HG03378 (cell line): ENCODE results near the gene PANK4.

Experiments used
- ATAC-seq: cut with Tn5 transposase; IDR thresholded peaks from one replicate; pipeline ENCODE4 v1.9.1; 2021; ENCODE audit warnings: mild to moderate bottlenecking, moderate library complexity; ENCODE audit not compliant: unreplicated experiment

PANK4 gene

DNA sequence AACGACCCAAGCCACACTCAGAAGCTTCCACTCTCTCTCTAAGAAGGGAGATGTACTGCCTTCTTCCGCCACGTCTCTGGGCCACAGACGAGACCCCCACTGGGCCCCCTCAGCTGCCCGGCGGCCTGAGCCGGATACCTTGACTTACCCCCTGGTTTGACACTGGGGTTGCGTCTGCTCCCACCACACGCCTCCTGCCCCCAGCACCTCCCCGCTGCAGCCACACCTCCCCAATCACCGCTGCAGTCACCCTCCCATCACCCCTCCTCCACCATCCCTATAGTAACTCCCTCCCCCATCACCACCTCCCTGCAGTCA is 10.7 kb downstream of the PANK4 start:
- no peak for ATAC-seq

DNA sequence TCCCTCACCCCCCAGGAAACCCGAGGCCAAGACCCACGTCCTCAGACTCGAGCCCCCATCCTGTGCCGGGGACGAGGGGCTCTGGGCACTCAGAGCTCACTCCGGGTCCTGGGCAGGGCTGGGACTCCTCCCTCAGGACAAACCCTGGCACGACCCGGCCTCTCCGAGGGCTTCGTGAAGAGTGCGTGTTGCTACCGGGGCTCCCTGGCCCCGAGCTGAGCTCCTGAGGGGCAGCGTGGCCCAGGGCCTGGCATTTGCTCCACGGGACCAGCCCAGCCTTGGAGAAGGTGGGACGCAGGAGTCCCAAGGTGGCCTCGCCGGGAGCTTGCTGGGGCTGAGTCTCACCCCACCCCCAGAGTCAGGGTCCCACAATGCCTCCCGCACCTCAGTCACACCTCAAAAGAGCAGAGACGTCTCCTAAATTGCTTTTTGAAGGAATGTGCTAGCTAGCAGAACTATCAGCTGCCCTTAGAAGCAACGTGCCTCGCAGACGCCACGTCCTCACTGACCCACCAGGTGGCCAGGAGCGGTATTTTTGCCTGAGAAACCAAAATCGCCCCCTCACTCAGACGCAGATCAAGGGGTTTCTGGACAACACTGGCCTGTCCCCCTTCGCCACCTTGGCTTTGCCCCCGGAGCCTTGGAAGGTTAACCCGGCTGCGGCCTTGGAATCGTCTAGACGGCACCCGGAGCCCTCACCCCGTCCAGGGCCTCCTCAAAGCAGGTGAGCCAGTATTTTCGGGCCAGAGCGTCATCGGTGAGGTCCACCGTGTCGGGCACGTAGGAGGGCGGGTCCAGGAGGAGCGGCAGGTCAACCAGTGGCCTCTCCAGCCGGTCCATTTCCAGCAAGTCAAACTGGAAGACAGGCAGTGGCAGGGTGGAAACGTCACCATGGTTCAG is 11.3 kb downstream of the PANK4 start:
- no peak for ATAC-seq

DNA sequence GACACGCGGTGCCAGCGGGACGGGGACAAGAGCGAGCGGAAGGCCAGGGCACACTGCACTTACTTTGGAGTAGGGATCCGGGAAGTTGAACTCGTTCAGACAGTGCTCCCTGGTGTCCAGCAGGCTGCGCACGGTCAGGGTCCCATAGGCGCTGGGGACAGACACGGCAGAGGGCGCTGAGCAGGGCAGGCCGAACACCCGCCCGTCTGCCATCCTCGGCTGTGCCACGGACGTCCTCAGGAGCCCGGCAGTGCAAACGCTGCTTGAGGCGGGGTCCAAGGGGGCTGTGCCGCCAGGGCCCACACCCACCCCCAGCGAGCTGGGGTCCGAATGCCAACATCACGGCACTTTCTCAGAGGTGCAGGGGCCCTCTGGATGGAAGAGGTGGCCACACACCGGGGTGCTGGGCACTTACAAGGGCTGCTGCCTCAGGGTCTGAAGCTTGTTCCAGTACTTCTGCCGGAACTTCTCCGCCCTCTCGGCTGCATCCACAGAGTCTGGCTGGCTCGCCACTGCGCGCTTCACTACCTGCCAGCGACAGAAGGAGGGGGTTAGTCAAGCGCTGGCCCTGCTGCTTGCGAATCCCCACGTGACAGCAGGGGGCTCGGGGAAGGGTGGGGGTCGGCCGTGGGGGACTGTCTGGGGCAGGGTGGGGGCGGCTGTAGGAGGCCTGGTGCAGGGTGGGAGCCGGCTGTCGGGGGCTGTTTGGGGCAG is 12.3 kb downstream of the PANK4 start:
- no peak for ATAC-seq

DNA sequence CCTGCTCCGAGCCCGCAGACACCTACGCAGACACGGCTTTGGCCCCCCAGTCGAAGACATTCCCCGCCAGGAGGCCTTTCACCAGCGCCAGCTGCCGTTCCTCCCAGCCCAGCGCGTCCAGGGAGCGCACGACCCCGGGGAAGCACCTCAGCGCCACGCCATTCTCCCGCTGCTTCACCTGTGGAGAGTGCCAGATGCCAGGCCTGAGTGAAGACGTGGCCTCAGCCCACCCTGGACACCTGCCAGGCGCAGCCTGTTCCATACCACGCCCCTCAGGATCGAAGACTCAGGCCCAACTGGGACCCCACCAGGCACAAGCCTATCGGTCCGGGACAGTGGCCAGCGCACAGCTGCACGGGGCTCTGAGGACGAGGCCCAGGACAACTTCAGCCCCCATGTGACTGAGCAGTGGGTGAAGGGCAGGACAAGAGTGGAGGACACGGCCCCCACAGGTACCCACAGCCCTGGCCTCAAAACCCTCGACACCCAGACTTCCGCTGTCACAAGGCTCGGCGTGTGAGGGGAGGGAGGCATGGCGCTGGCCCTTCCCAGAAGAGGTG is 13.5 kb downstream of the PANK4 start:
- ATAC-seq = no peak

DNA sequence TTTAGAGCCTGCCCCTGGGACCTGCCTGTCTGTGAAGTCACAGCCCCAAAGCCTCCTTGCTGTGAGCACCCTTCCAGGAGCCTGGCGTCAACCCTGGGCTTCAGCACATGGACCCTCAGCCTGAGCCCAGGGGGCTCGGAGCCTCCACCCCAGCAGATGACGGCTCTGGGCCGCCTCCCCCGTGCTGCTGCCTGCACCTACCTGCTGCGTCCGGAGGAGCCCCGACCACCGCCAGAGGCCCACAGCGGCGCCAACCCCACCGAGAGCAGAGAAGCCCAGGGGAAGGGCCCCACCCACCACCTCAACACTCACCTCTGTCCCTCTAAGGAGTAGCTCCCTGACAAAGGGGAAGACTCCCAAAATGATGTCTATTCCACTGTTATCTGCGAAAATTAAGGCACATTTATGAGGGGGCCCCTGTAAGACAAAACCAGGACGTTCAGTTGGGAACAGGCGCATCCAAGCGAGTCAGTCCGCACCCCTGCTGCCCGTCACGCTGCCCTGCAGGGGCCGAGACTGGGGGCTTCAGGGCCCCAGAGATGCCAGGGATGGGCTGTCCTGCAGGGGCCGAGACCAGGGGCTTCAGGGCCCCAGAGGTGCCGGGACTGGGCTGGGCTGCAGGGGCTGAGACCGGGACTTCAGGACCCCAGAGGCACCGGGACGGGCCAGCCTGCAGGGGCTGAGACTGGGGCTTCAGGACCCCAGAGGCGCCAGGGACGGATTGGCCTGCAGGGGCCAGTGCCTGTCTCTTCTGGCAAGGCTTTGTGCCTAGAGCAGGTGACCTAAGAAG is 15.8 kb downstream of the PANK4 start:
- no peak for ATAC-seq

DNA sequence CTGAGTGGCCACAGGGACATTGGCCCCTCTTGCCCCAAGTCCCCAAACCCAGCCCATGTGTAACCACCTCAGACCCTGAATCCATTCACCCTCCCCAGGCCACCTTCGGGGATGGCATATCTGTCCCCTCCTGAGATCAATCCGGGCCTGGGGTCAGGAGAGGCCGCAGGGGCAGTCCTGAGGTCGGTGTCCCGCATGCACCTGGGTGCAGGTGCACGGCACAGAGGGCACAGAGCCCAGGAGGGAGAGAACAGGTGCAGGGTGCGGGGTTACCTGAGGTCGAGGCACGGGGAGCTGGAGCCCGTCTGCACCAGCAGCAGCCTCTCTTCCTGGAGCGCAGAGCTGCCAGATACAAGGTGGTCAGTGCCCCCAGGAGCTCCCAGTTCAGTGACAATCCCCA is 16.8 kb downstream of the PANK4 start:
- no peak for ATAC-seq

DNA sequence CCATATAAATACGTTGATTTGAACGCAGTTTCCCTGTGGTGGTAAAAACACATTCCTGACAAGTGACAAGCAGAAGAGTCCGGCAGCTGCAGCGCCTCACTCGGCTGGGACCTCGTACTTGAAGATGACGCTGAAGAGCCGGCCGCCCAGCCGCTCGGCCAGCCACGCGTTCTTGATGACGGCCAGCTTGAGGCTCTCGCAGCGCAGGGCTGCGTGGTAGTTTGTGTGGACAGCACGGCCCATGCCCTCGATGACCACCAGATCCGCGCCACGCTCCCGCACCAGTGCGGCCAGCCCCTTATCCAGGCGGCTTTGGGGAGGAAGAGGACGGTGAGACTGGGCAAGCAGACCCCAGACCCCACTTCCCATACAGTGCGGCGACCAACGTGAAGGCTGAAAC is 17.6 kb downstream of the PANK4 start:
- ATAC-seq = no peak

DNA sequence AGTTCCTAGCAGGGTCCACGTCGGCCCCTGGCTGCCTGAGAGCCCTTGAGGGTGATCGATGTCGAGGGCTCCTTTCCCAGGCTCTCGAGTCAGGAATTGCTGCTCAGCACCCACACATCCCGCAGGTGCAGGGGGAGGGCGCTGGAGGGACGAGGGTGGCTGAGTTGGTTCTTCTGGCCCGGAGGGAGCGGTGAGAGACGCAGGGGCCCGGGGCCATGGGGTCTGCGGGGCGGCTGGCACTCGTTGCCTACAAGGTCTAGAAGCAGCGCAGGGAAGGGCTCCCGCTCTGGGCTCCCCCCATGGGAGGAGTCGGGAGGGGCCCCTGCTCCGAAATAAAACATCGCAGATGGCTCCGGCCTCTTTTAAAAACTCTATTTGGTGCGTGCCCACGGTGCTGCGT is 18.2 kb downstream of the PANK4 start:
- ATAC-seq = no peak

DNA sequence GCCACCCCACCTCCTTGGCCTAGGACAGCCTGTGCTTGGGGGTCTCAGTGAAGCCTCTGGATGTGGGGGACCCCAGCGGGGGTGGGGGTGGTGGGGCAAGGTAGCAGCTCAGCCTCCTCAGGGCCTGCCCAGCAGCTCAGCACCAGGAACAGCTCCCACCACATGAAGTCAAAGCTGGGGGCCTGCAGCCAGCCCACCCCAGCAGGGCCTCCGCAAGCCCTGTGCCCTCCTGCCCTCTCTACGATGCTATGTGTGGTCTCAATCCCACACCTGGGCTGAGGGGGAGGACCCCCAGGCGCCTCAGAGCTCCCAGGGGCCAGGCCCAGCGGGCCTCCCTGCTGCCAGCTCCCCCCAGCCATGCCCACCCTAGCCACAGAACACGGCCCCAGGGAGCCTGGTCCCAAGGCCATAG is 18.6 kb downstream of the PANK4 start:
- ATAC-seq = no peak

DNA sequence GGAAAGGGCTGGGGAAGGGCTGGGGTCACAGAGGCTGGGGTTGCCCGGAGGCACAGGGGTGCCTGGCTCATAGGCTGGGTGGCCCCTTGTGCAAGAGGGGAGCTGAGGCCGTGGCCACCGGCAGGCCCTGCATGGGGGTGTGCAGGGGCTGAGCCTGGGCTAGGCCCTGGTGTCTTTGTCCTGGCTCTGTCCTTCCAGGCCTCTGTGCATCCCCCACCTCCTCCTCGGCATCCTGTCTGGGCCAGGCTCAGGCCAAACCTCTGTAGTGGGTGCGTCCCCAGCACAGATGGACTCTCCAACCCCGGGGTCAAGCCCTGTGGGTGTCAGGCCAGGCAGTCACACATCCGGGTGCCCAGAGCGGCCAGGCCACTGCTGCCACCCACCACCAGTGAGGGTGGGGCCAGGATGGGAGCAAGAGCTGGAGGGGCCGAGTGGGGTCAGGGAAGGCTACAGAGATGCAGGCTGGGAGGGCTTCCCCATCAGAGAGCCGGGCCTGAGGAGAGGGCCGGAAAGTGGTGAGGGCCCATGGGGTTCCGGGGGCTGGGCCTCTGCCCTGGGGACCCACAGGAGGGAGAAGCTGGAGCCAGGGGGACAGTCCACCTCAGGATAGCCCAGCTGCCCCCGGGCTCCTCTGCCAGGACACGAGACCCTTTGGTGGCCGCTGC is 19.4 kb downstream of the PANK4 start:
- ATAC-seq = no peak

DNA sequence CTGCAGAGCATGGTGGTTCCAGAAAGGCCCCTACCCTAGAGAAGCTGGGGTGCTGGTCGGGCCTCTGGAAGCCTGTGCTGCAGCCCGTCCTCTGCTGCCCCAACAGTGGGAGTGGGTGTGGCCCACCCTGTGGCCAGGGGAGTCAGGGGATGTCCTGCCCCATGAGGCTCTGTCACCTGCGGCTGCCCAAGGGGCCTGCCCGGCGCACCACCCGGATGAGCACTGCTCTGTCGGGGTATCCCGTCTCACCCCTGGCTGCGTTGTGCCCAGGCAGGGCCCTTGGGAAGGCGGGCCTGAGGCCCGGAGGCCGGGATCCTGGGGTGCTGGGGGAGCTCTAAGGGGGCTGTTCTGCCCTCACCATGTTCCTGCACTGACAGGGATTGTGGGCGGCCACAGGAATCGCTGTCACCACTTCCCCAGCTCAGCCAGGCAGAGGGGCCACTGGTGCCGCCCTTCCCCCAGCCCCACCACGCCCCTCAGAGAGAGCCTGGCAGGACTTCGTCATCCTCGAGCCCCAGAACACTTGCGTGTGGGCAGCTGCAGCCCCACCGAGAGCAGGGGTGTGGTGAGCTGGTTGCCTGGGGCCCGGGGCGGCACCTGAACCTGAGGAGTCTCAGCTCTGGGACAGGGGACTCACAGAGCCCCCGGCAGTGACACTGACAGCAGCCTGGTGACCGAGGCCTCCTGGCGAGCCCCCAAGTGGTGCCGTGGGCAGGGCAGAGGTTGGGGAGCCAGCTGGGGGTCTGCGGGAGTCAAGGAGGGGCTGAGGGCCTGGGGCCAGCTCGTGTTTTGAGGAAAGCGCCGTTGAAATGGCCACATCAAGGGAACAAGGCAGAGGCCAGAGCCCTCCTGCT is 20.2 kb downstream of the PANK4 start:
- no peak for ATAC-seq

DNA sequence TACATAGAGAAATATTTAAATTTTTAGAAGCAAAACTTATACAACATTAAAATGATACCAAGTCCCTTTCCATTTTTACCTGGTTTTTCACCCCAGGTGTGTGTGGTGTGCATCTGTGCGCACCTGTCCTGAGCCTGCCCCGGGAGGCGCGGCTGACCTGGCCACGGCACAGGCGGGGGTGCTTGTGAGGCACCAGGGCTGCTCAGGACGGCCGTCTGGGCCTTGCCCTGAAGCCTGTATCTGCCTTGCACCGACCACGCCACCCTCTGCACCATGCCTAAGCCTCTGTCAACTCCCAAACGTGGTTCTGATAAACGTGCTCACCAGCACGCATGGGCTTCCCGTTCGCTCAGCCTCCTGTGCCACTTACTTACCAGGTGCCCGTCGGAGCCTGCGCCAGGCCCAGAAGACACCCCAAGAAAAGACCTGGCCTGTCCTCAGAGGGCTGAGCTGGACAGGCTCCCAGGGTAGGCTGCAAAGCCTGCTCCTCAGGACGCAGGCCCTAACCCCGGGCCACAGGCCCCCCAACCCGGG is 20.9 kb downstream of the PANK4 start:
- ATAC-seq = no peak

DNA sequence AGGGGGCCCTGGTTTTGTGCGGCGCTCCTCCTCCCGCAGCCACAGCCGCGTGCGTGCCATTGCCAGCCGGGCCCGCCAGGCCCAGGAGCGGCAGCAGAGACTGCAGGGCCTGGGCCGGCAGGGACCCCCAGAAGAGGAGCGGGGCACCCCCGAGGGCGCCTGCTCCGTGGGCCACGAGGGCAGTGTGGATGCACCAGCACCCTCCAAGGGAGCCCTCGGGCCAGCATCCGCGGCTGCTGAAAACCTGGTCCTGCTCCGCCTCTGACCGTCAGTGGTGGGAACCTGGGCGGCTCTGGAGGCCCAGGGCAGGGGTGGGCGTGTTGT is 21.5 kb downstream of the PANK4 start:
- no peak for ATAC-seq

DNA sequence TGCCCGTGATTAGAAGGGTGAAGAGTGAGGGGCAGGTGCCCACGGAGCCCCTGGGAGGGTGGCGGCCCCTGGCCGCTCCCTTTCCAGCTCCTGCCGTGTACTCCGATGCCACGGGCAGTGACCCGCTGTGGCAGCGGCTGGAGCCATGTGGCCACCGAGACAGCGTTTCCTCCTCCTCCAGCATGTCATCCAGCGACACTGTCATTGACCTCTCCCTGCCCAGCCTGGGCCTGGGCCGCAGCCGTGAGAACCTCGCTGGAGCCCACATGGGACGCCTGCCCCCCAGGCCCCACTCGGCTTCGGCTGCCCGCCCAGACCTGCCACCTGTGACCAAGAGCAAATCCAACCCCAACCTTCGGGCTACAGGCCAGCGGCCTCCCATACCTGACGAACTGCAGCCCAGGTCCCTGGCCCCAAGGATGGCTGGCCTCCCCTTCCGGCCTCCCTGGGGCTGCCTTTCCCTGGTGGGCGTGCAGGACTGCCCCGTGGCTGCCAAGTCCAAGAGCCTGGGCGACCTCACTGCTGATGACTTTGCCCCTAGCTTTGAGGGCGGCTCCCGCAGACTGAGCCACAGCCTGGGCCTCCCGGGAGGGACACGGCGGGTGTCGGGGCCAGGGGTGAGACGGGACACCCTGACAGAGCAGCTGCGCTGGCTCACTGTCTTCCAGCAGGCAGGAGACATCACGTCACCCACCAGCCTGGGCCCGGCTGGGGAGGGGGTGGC is 22.0 kb downstream of the PANK4 start:
- no peak for ATAC-seq

DNA sequence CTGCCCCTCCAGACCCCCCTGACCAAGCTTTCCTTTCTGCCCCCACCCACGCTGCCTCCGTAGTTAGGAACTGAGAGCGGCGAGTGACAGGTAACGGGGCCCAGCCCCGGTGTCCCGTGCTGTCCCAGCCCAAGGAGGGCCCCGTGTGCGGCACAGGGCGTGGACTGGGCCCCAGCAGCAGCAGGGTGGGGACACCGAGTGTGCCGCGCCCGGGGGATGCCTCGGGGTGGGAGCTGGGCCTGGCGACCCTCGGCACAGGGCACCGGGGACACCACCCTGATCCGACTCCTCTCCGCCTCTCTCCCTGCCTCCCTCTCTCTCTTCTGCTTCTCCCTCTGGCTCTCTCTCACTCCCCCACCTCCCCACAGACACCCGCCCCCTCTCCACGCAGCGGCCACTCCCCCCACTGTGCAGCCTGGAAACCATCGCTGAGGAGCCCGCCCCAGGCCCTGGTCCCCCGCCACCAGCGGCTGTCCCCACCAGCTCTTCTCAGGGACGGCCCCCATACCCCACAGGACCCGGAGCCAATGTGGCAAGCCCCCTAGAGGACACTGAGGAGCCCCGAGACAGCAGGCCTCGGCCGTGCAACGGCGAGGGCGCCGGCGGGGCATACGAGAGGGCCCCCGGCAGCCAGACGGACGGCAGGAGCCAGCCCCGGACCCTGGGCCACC is 22.7 kb downstream of the PANK4 start:
- no peak for ATAC-seq

DNA sequence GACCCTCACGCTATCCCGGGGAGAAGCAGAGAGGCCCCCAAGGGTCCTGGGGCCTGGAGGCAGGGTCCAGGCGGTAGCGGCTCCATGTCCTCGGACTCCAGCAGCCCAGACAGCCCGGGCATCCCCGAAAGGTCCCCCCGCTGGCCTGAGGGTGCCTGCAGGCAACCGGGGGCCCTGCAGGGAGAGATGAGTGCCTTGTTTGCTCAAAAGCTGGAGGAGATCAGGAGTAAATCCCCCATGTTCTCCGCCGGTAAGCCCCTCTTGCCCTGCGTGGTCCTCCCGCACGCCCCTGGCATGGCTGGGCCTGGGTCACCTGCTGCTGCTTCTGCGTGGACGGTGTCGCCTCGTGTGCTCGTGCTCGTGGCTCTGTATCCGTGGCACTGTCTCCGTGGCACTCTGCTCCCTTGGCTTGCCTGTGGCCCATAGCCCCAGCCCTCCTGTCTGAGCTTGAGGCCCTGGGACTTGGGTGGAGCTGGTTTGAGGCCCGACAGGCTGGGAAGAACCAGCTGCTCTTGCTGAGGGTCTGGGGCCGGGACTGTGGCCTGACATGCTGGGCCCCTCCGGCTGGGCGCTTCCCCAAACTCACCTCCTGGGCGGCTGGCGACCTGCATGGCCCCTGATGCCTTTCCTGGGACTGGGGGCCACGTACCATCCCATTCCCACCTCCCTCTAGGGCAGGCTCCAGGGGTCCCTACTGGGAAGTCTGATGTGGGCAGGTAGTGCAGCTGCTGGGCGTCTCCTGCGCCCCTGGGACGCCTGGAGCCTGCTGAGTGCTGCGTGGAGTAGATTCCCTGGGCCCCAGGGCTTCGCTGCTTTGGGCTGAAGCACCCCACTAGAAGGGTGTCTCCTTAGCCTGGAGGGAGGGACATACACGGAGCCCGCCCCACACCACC is 23.5 kb downstream of the PANK4 start:
- no peak for ATAC-seq

DNA sequence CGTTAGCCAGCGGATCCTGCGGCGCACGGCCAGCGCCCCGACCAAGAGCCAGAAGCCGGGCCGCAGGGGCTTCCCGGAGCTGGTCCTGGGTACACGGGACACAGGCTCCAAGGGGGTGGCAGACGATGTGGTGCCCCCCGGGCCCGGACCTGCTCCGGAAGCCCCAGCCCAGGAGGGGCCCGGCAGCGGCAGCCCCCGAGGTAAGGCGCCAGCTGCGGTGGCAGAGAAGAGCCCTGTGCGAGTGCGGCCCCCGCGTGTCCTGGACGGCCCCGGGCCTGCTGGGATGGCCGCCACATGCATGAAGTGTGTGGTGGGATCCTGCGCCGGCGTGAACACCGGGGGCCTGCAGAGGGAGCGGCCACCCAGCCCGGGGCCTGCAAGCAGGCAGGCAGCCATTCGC is 24.2 kb downstream of the PANK4 start:
- ATAC-seq = no peak

DNA sequence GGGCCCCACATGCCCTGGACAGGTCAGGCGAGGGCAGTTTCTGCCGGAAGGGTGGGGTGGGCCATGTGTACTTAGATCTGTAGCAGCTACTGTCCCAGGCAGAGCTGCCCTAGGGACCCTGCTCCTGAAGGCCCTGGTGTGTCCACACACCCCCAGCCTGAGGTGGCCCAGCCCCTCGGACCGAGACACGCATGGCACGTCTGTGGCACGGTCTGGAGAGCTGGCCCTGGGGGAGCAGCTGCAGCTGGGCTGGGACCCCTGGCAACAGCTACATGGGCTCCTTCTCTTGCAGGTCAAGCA is 24.6 kb downstream of the PANK4 start:
- no peak for ATAC-seq
